ENCODE data around the gene ERI3.

DNA sequence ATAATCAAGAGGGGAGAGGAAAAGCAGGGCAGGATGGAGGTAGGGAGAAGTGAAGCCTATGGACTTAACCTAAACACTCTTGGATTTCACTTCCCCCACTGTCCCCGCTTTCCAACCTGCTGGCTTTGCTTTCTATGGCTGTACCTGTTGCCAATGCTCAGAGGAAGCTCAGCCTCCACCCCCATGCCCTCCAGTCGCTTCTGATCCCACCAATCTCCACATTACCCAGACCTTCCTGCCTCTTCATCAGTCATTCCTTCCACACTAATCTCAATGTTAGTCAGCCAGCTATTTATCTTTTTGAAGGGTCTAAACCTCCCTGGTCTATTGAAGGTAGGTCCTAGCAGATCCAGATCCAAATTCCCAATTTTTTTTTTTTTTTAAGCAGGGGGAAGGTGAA is 24.1 kb downstream of the ERI3 start:
- no peak for TF ChIP-seq POU2F2 (IDR thresholded peaks at IDR 0.05; ENCODE audit: low read depth, low read length)
- no peak for TF ChIP-seq POLR2AphosphoS5 (IDR thresholded peaks at IDR 0.05; ENCODE audit: low read depth, low read length)
